H9 (cell line): Measurements from ENCODE around the gene FLT3LG. TPM values are rescaled to one million over a fixed set of nuclear protein-coding genes. Genes with fewer than 3 reads are reported as not detected.

ENCODE experiments used
- DNase-seq: peaks from one replicate; pipeline ENCODE4 v3.0.0-alpha.2; 2017
- H2AFZ ChIP-seq: one replicate; pipeline ENCODE4 v1.6.1; 2013; ENCODE audit warnings: mild to moderate bottlenecking, low read length, control low read depth, moderate library complexity
- H2AK5ac ChIP-seq: 2 replicates; pipeline ENCODE4 v1.6.1; 2013; ENCODE audit warnings: low read length, control low read depth, mixed read lengths; ENCODE audit not compliant: insufficient read length
- H2BK120ac ChIP-seq: one replicate; pipeline ENCODE4 v1.6.1; 2013; ENCODE audit warnings: low read depth, mild to moderate bottlenecking, low read length, control low read depth, inconsistent platforms; ENCODE audit not compliant: poor library complexity, severe bottlenecking
- H2BK12ac ChIP-seq: 2 replicates; pipeline ENCODE4 v1.6.1; 2013; ENCODE audit warnings: low read length, control low read depth, mixed read lengths, low read depth; ENCODE audit not compliant: insufficient read length
- H2BK15ac ChIP-seq: 2 replicates; pipeline ENCODE4 v1.6.1; 2013; ENCODE audit warnings: low read depth, low read length, control low read depth
- H2BK20ac ChIP-seq: one replicate; pipeline ENCODE4 v1.6.1; 2013; ENCODE audit warnings: low read depth, mild to moderate bottlenecking, low read length, control low read depth, inconsistent platforms; ENCODE audit not compliant: poor library complexity, severe bottlenecking
- H2BK5ac ChIP-seq: 2 replicates; pipeline ENCODE4 v1.6.1; 2013; ENCODE audit warnings: low read length, control low read depth, mixed read lengths; ENCODE audit not compliant: insufficient read length
- H3K14ac ChIP-seq: 2 replicates; pipeline ENCODE4 v1.6.1; 2013; ENCODE audit warnings: low read length, control low read depth; ENCODE audit not compliant: insufficient read depth
- H3K18ac ChIP-seq: 2 replicates; pipeline ENCODE4 v1.6.1; 2013; ENCODE audit warnings: low read depth, mild to moderate bottlenecking, mixed read lengths, low read length, control low read depth; ENCODE audit not compliant: insufficient read length
- H3K23ac ChIP-seq: 2 replicates; pipeline ENCODE4 v1.6.1; 2013; ENCODE audit warnings: low read length, control low read depth, mixed read lengths, low read depth; ENCODE audit not compliant: insufficient read length
- H3K23me2 ChIP-seq: 2 replicates; pipeline ENCODE4 v1.6.1; 2013; ENCODE audit warnings: low read depth, mild to moderate bottlenecking, mixed read lengths, low read length, control low read depth; ENCODE audit not compliant: insufficient read length, poor library complexity, severe bottlenecking
- H3K27ac ChIP-seq: 2 replicates; pipeline ENCODE4 v1.5.1; 2013; ENCODE audit warnings: low read length, control low read depth, mixed read lengths, low read depth; ENCODE audit not compliant: insufficient read length
- H3K27me3 ChIP-seq: 2 replicates; pipeline ENCODE4 v1.6.1; 2013; ENCODE audit warnings: low read length, control low read depth, inconsistent platforms; ENCODE audit not compliant: insufficient read depth
- H3K4ac ChIP-seq: 2 replicates; pipeline ENCODE4 v1.6.1; 2013; ENCODE audit warnings: low read depth, mild to moderate bottlenecking, control low read depth, inconsistent platforms, low read length, moderate library complexity
- H3K4me1 ChIP-seq: 2 replicates; pipeline ENCODE4 v1.6.1; 2013; ENCODE audit warnings: low read length, control low read depth, inconsistent platforms; ENCODE audit not compliant: insufficient read depth
- H3K4me2 ChIP-seq: 2 replicates; pipeline ENCODE4 v1.6.1; 2013; ENCODE audit warnings: low read length, control low read depth, mixed read lengths; ENCODE audit not compliant: insufficient read length, insufficient read depth
- H3K56ac ChIP-seq: 2 replicates; pipeline ENCODE4 v1.6.1; 2013; ENCODE audit warnings: low read depth, mild to moderate bottlenecking, mixed read lengths, low read length, control low read depth; ENCODE audit not compliant: insufficient read length
- H3K79me1 ChIP-seq: 2 replicates; pipeline ENCODE4 v1.6.1; 2013; ENCODE audit warnings: low read depth, mild to moderate bottlenecking, moderate library complexity, low read length, control low read depth, inconsistent platforms; ENCODE audit not compliant: insufficient read depth, poor library complexity, severe bottlenecking
- H3K79me2 ChIP-seq: 2 replicates; pipeline ENCODE4 v1.6.1; 2013; ENCODE audit warnings: low read length, control low read depth, inconsistent platforms; ENCODE audit not compliant: insufficient read depth
- H3K9ac ChIP-seq: 2 replicates; pipeline ENCODE4 v1.6.1; 2013; ENCODE audit warnings: low read length, control low read depth, mixed read lengths; ENCODE audit not compliant: insufficient read length; ENCODE audit errors: extremely low read depth
- H3K9me3 ChIP-seq: one replicate; pipeline ENCODE4 v1.6.1; 2013; ENCODE audit warnings: low read depth, low read length, inconsistent platforms; ENCODE audit not compliant: control insufficient read depth
- H3T11ph ChIP-seq: one replicate; pipeline ENCODE4 v1.6.1; 2013; ENCODE audit warnings: mild to moderate bottlenecking, low read length, control low read depth, inconsistent platforms
- H4K20me1 ChIP-seq: one replicate; pipeline ENCODE4 v1.6.1; 2013; ENCODE audit not compliant: control insufficient read depth, insufficient read length, insufficient read depth
- H4K5ac ChIP-seq: 2 replicates; pipeline ENCODE4 v1.6.1; 2013; ENCODE audit warnings: low read depth, mild to moderate bottlenecking, mixed read lengths, low read length, control low read depth; ENCODE audit not compliant: insufficient read length
- H4K8ac ChIP-seq: replicated peaks from 2 replicates; pipeline ENCODE4 v1.6.1; 2013; ENCODE audit warnings: low read length, control low read depth, mixed read lengths, low read depth; ENCODE audit not compliant: insufficient read length
- H4K91ac ChIP-seq: 2 replicates; pipeline ENCODE4 v1.6.1; 2013; ENCODE audit warnings: low read depth, mild to moderate bottlenecking, moderate library complexity, mixed read lengths, low read length, control low read depth; ENCODE audit not compliant: insufficient read length
- H3K27ac Mint-ChIP-seq, 3 experiments: 2 replicates in 2 of 3; 3 replicates in 1 of 3; pipeline ENCODE4 v1.8.0; 2020 to 2021; ENCODE audit warnings: mixed read lengths in 3 of 3, mild to moderate bottlenecking in 1 of 3, moderate library complexity in 1 of 3
- H3K27me3 Mint-ChIP-seq: 2 replicates; pipeline ENCODE4 v1.8.0; 2021; ENCODE audit warnings: low read depth, mild to moderate bottlenecking, moderate library complexity, mixed read lengths
- H3K36me3 Mint-ChIP-seq, 3 experiments: 2 replicates in 2 of 3; 3 replicates in 1 of 3; pipeline ENCODE4 v1.8.0; 2020 to 2021; ENCODE audit warnings: low read depth in 3 of 3, mixed read lengths in 3 of 3; ENCODE audit not compliant: insufficient read depth in 1 of 3
- H3K4me1 Mint-ChIP-seq, 2 experiments: 2 replicates each; pipeline ENCODE4 v1.8.0; 2020; ENCODE audit warnings: mixed read lengths in 2 of 2
- H3K4me3 Mint-ChIP-seq, 2 experiments: 2 replicates in 1 of 2; 3 replicates in 1 of 2; pipeline ENCODE4 v1.8.0; 2020 to 2021; ENCODE audit warnings: mild to moderate bottlenecking in 2 of 2, mixed read lengths in 2 of 2, moderate library complexity in 1 of 2
- H3K9me3 Mint-ChIP-seq, 2 experiments: 2 replicates in 1 of 2; 3 replicates in 1 of 2; pipeline ENCODE4 v1.8.0; 2020; ENCODE audit warnings: mild to moderate bottlenecking in 2 of 2, mixed read lengths in 2 of 2, moderate library complexity in 1 of 2
- WGBS: extraction: QIAGEN DNeasy Blood & Tissue Kit; methylation state at CpG from one replicate; pipeline ENCODE4 v1.1.7; 2013; ENCODE audit warnings: missing lambda C conversion rate, low lambda C conversion rate, mixed read lengths; ENCODE audit not compliant: insufficient read length; ENCODE audit errors: extremely low coverage; 5-methylcytosine and 5-hydroxymethylcytosine counted together
- total RNA-seq: library from RNA; stranded (reverse); gene quantifications from 2 replicates; pipeline ENCODE4 v1.2.1, GENCODE V29; 2021
- TF ChIP-seq, protein P1 (sequence below): fragments of 200-600 bp; sonication (generic); conservative IDR thresholded peaks from 3 replicates; pipeline ENCODE4 v1.8.0; 2021; ENCODE audit warnings: antibody characterized with exemption, mild to moderate bottlenecking

FLT3LG gene
- total RNA-seq, 1 experiment from 2014 or later: 2.1 TPM

DNA sequence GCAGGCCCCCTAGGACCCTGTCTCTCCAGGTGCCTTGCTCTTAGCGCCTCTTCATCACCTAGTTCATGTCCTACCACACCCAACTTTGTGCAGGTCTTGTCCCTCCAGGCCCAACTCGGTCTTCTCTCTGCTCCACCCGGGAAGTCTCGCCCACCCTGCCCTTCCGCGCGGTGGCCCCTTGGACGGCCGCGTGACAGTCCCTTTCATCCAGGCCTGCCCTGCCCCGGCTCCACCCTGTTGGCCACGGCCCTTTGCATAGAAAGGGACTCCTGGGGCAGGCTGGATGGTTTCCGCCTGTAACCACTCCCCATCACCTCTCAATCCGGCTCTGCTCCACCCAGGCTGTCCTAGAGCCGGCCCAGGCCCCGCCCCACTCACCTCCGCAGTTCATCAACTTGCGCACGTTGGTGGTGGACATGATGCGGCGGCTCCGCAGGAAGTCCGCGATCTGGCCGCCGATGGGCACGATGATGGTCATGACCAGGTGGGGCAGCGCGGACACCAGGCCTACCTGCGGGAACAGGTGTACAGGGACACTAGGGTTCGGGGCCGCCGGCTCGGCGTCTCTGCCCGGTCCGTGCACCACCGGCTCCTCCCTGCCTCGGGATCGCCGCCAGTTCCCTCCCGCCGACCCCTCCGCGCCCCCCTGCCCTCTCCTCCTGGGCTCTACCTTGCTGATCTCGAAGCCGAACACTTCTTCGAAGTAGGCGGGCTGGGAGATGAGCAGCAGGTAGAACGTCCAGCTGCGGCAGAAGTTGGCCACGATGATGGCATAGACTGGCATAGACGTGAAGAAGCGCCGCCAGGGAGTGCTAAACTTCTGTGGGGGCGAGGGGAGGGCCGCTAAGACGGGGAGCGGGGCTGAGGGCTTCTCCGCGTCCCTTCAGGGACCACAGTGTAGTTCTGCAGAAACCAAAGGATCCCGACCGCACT, 41.6 kb upstream of the FLT3LG start:
- Histone ChIP-seq H2BK12ac (no peak overlapping the region), H3K9ac (no peak overlapping the region), H4K91ac (no peak overlapping the region), H2AK5ac (no peak overlapping the region), H3K79me2 (no peaks in the 10 kb centered on the region), H3K4me2 (peak overlapping the region; percentile 70), H3T11ph (no peak overlapping the region), H3K4ac (no peak overlapping the region), H4K8ac (no peak overlapping the region), H2BK15ac (no peak overlapping the region), H2BK120ac (no peak overlapping the region), H3K79me1 (no peaks in the 10 kb centered on the region), H3K14ac (no peak overlapping the region; the same call in 1 of the 2 replicates), H2BK20ac (no peak overlapping the region), H3K27ac (no peak overlapping the region), H3K9me3 (no peaks in the 10 kb centered on the region), H2AFZ (no peak overlapping the region), H3K56ac (no peak overlapping the region), H4K5ac (no peak overlapping the region), H2BK5ac (no peak overlapping the region), H3K23me2 (peaks cover 17% of the 10 kb centered on the region), H4K20me1 (no peaks in the 10 kb centered on the region), H3K23ac (no peak overlapping the region), H3K4me1 (no peaks in the 10 kb centered on the region), H3K27me3 (peaks cover 5% of the 10 kb centered on the region; the same call in 1 of the 2 replicates), H3K18ac (no peak overlapping the region)
- peak overlapping the region; percentile 63 to 78 for H3K4me3 Mint-ChIP-seq
- H3K36me3 Mint-ChIP-seq: peaks cover 3 to 15% (median 6%) of the 10 kb centered on the region in 3 experiments
- peaks cover 32 to 75% of the 10 kb centered on the region in 2 experiments for H3K4me1 Mint-ChIP-seq
- H3K27ac Mint-ChIP-seq: no peak overlapping the region
- H3K9me3 Mint-ChIP-seq: peaks cover 4 to 8% of the 10 kb centered on the region in 2 experiments; a peak in 3 of 5 replicates
- H3K27me3 Mint-ChIP-seq: peaks cover 76% of the 10 kb centered on the region
- DNase-seq: peak; percentile 95
- WGBS: no CpG with 5 or more reads among the region's 63 CpGs
- TF ChIP-seq, protein P1, sequence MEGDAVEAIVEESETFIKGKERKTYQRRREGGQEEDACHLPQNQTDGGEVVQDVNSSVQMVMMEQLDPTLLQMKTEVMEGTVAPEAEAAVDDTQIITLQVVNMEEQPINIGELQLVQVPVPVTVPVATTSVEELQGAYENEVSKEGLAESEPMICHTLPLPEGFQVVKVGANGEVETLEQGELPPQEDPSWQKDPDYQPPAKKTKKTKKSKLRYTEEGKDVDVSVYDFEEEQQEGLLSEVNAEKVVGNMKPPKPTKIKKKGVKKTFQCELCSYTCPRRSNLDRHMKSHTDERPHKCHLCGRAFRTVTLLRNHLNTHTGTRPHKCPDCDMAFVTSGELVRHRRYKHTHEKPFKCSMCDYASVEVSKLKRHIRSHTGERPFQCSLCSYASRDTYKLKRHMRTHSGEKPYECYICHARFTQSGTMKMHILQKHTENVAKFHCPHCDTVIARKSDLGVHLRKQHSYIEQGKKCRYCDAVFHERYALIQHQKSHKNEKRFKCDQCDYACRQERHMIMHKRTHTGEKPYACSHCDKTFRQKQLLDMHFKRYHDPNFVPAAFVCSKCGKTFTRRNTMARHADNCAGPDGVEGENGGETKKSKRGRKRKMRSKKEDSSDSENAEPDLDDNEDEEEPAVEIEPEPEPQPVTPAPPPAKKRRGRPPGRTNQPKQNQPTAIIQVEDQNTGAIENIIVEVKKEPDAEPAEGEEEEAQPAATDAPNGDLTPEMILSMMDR: no peak
